Measurements from ENCODE around the gene PPP2CA.

DNA sequence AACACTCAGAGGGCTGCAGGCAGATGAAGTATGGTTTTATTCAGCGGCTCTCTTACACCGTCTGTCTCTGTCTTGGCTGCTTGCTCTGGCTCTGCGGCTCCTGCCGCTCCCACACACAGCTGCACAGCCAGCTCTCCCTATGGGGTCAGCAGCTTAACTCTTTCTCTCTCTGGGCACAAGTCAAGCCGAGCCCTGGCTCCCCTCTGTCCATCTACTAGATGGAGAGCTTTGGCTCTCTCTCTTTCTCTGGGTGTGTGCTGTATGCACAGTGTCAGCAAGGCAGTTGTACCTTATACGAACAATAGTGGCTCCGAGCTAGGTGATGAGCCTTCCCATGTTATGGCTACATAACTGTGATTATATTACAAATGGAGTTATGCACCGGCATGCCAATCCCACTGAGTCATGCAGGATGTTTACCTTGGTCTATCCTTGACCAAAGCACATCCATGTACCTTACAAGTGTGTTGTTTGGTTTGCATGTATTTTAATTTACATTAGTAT is 19.3 kb upstream of the PPP2CA start:
- TF ChIP-seq, protein P1, sequence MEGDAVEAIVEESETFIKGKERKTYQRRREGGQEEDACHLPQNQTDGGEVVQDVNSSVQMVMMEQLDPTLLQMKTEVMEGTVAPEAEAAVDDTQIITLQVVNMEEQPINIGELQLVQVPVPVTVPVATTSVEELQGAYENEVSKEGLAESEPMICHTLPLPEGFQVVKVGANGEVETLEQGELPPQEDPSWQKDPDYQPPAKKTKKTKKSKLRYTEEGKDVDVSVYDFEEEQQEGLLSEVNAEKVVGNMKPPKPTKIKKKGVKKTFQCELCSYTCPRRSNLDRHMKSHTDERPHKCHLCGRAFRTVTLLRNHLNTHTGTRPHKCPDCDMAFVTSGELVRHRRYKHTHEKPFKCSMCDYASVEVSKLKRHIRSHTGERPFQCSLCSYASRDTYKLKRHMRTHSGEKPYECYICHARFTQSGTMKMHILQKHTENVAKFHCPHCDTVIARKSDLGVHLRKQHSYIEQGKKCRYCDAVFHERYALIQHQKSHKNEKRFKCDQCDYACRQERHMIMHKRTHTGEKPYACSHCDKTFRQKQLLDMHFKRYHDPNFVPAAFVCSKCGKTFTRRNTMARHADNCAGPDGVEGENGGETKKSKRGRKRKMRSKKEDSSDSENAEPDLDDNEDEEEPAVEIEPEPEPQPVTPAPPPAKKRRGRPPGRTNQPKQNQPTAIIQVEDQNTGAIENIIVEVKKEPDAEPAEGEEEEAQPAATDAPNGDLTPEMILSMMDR (IDR thresholded peaks at IDR 0.05 in 4 of 5, conservative IDR thresholded peaks at IDR 0.05 in 1 of 5): no peak
- TF ChIP-seq POLR2A (IDR thresholded peaks at IDR 0.05): no peak
